Ovary (tissue), 9 donors: ENCODE measurements around the gene ARRDC3. TPM values are rescaled to one million over a fixed set of nuclear protein-coding genes. Genes with fewer than 3 reads are reported as not detected.
"Not testable (repeated sequence)": the region's sequence is repeated elsewhere in the genome, so short reads cannot be mapped to it uniquely, and the experiment has no call there.

ENCODE experiments used
- DNase-seq, 5 donors: peaks; one replicate each; pipeline ENCODE4 v3.0.0-alpha.2; 2019 to 2020
- H3K27ac ChIP-seq, 2 donors: fragments of 200-600 bp; one replicate each; pipeline versions ENCODE4 v1.5.1 to v1.8.0; 2019 to 2022
- H3K27me3 ChIP-seq: fragments of 200-600 bp; one replicate; pipeline ENCODE4 v1.8.0; 2022
- H3K36me3 ChIP-seq: fragments of 200-600 bp; sonication (generic); one replicate; pipeline ENCODE4 v1.5.1; 2019
- H3K4me1 ChIP-seq: one replicate; pipeline ENCODE4 v1.8.1; 2013; ENCODE audit warnings: mild to moderate bottlenecking, moderate library complexity; ENCODE audit not compliant: insufficient read depth
- H3K4me3 ChIP-seq: fragments of 200-600 bp; sonication (generic); one replicate; pipeline ENCODE4 v1.5.1; 2017
- H3K9me3 ChIP-seq, 2 donors: fragments of 200-600 bp in 1 of 2; sonication (generic) in 1 of 2; one replicate each; pipeline versions ENCODE4 v1.5.1 to v1.8.1; 2013 to 2019; ENCODE audit warnings: mild to moderate bottlenecking in 1 of 2, moderate library complexity in 1 of 2
- CTCF ChIP-seq, 3 donors: fragments of 450-650 bp in 2 of 3; fragments of 200-600 bp in 1 of 3; IDR thresholded peaks; one replicate each; pipeline versions ENCODE4 v1.5.1 to v1.8.0; 2016 to 2022; ENCODE audit warnings: antibody characterized with exemption in 3 of 3, mild to moderate bottlenecking in 1 of 3
- EP300 ChIP-seq: sonication (generic); formaldehyde crosslinking; IDR thresholded peaks from one replicate; pipeline ENCODE4 v1.6.1; 2017; ENCODE audit warnings: antibody characterized with exemption
- POLR2A ChIP-seq: fragments of 450-650 bp; IDR thresholded peaks from one replicate; pipeline ENCODE4 v1.6.1; 2017; ENCODE audit warnings: antibody characterized with exemption, mild to moderate bottlenecking, moderate library complexity
- WGBS, 3 donors: extraction: QIAGEN DNeasy Blood & Tissue Kit in 1 of 3; methylation state at CpG; one replicate each; pipeline versions ENCODE4 v1.1.5 to v1.1.7; 2013 to 2017; 5-methylcytosine and 5-hydroxymethylcytosine counted together
- intact Hi-C, 4 donors: fragments of 100-400 bp; cut with DNase I; formaldehyde crosslinking; loops; one replicate each; pipeline versions ENCODE4 v1.11.0 to v1.15.1; 2022 to 2023
- polyA plus RNA-seq, 2 donors: library from polyadenylated mRNA; stranded (reverse); fragments of 200-250 nt in 1 of 2; fragments of 350-450 nt in 1 of 2; fragmentation: Illumina TruSeq in 1 of 2; extraction: RNeasy Lipid Tissue Mini Kit (QIAGEN cat#74804) in 1 of 2; gene quantifications; one replicate each; pipeline ENCODE4 v1.2.3, GENCODE V29; 2013 to 2014
- total RNA-seq, 7 donors: library from RNA; depleted of rRNA in 2 of 7; stranded (reverse); fragments of >200 nt in 2 of 7; fragmentation: NEBNext Ultra II Directional in 3 of 7; extraction: Animal tissue kit (Norgen Biotek cat#: 25700) in 3 of 7; gene quantifications; one replicate each; pipeline versions ENCODE4 v1.1.0 to v1.2.4, GENCODE V29; 2016 to 2023
- donor health status: DM: no; HTN: no; CAD: no; lungs with moderate emphysema.
- donor health status: DM: no; HTN: no; CAD: no.
- donor health status: Bipolar disorder and iron deficiency.
- donor health status: DM: yes; HTN: yes; CAD: no.
- donor health status: DM: no; HTN: no; CAD: no.
- donor health status: DM: yes; HTN: yes; CAD: no.

ARRDC3 gene
- total and polyA plus RNA-seq, 9 donors: 30.2 to 176 (median 103) TPM

GRCh38 chr5:91401175-91401574 lies 18.1 kb upstream of the ARRDC3 start:
- DNase-seq: no peak
- Histone ChIP-seq H3K9me3 (no peaks in the 10 kb centered on the region), H3K4me3 (no peak overlapping the region), H3K4me1 (peaks cover 3% of the 10 kb centered on the region), H3K36me3 (no peaks in the 10 kb centered on the region), H3K27me3 (no peaks in the 10 kb centered on the region), H3K27ac (no peak overlapping the region)
- 83 to 85% (median 84%) methylated on average over 2 of the region's 2 CpGs for WGBS, 3 donors
- TF ChIP-seq POLR2A (no peak), EP300 (no peak), CTCF (IDR thresholded peaks at IDR 0.05) (no peak)
- intact Hi-C loops: no loop called here

GRCh38 chr5:91397791-91398190 lies 14.7 kb upstream of the ARRDC3 start:
- Histone ChIP-seq H3K36me3 (no peaks in the 10 kb centered on the region), H3K4me1 (no peaks in the 10 kb centered on the region), H3K9me3 (no peaks in the 10 kb centered on the region), H3K27me3 (no peaks in the 10 kb centered on the region), H3K27ac (no peak overlapping the region), H3K4me3 (no peak overlapping the region)
- TF ChIP-seq POLR2A (no peak), EP300 (no peak), CTCF (IDR thresholded peaks at IDR 0.05) (no peak)
- intact Hi-C loops: no loop called here
- DNase-seq: no peak

- 74 to 87% (median 75%) methylated on average over 4 of the region's 4 CpGs for WGBS, 3 donors
- no peak for DNase-seq
- H3K27me3 ChIP-seq: no peaks in the 10 kb centered on the region
- no peak overlapping the region for H3K27ac ChIP-seq
- no peaks in the 10 kb centered on the region for H3K9me3 ChIP-seq
- H3K36me3 ChIP-seq: no peaks in the 10 kb centered on the region
- no peak overlapping the region for H3K4me3 ChIP-seq
- intact Hi-C loops: no loop called here
- no peaks in the 10 kb centered on the region for H3K4me1 ChIP-seq
- TF ChIP-seq EP300 (no peak), POLR2A (no peak), CTCF (IDR thresholded peaks at IDR 0.05) (no peak)
Measured at GRCh38 chr5:91390268-91390667, 7.2 kb upstream of the ARRDC3 start.

GRCh38 chr5:91389555-91389954 lies 6.4 kb upstream of the ARRDC3 start:
- intact Hi-C loops: loop anchor here in 3 of 4 donors (5.0 to 10.0 kb wide), 5 partner anchors 285 to 527 kb away; no protein-coding TSS in a partner anchor
- H3K36me3 ChIP-seq, H3K27me3 ChIP-seq, H3K4me3 ChIP-seq, DNase-seq, H3K27ac ChIP-seq, H3K4me1 ChIP-seq, H3K9me3 ChIP-seq: not testable (repeated sequence)

GRCh38 chr5:91388362-91388761 lies 5.2 kb upstream of the ARRDC3 start:
- Histone ChIP-seq H3K4me3 (no peak overlapping the region), H3K4me1 (no peaks in the 10 kb centered on the region), H3K27me3 (no peaks in the 10 kb centered on the region), H3K36me3 (no peaks in the 10 kb centered on the region), H3K9me3 (no peaks in the 10 kb centered on the region), H3K27ac (no peak overlapping the region)
- TF ChIP-seq EP300 (no peak), CTCF (IDR thresholded peaks at IDR 0.05) (no peak), POLR2A (no peak)
- intact Hi-C loops: loop anchor here in 3 of 4 donors (5.0 to 10.0 kb wide), 5 partner anchors 284 to 526 kb away; no protein-coding TSS in a partner anchor
- WGBS, 3 donors: 95 to 97% (median 95%) methylated on average over 5 of the region's 5 CpGs
- no peak for DNase-seq
